Measurements from ENCODE around the gene HIF3A. TPM values are rescaled to one million over a fixed set of nuclear protein-coding genes. Genes with fewer than 3 reads are reported as not detected.
"Not testable (repeated sequence)": the region's sequence is repeated elsewhere in the genome, so short reads cannot be mapped to it uniquely, and the experiment has no call there.

Gene HIF3A
- total RNA-seq, 3 donors from 2014 or later (not counting 1 experiment from before 2014, with no cell fraction given): not detected

DNA sequence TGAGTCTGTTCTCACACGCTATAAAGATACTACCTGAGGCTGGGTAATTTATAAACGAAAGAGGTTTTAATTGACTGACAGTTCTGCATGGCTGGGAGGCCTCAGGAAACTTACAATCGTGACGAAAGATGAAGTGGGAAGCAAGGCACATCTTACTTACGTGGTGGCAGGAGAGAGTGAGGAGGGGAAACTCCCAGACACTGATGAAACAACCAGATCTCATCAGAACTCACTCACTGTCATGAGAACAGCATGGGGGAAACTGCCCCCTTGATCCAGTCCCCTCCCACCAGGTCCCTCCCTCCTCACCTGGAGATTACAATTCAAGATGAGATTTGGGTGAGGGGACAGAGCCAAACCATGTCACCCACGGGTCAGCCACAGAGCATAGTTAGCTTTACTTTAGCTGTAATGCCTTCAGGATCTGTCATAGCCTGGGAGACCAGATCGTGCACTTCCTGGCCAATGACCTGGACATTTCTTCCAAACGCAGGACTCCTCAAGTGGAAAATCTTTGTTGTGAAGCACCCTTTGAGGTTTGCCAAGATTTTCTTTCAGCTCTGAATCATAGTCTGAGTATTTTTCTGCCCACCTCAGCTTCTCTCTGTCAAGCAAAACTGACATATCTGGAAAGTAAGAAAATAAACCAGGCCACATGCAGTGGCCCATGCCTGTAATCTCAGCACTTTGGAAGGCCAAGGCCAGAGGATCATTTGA is 25.2 kb upstream of the HIF3A start:
- no peaks in the 10 kb centered on the region for H3K9me3 ChIP-seq (ENCODE audit: control insufficient read depth, insufficient read depth, low read length)
- H3K27ac Mint-ChIP-seq: no peak overlapping the region
- no peak overlapping the region for H3K27ac ChIP-seq (ENCODE audit: low read length)
- H3K36me3 ChIP-seq (ENCODE audit: control insufficient read depth, insufficient read depth, low read length): no peaks in the 10 kb centered on the region
- H3K4me3 ChIP-seq (ENCODE audit: low read length): no peak overlapping the region
- TF ChIP-seq CTCF (IDR thresholded peaks at IDR 0.05): no peak
- no peaks in the 10 kb centered on the region for H3K9me3 Mint-ChIP-seq
- ATAC-seq (no peak), DNase-seq (no peak)
- H3K4me1 Mint-ChIP-seq: peaks cover 11 to 15% of the 10 kb centered on the region in 2 donors
- peaks cover 4% of the 10 kb centered on the region for H3K4me1 ChIP-seq (ENCODE audit: control insufficient read depth, insufficient read depth, low read length)
- H3K27me3 Mint-ChIP-seq (ENCODE audit: low read depth in 2 of 2): peaks cover 28 to 39% of the 10 kb centered on the region in 2 donors
- peaks cover 26% of the 10 kb centered on the region for H3K27me3 ChIP-seq (ENCODE audit: control insufficient read depth, insufficient read depth, low read length)
- no peak overlapping the region for H3K4me3 Mint-ChIP-seq
- 56% methylated on average over 7 of the region's 8 CpGs for WGBS (ENCODE audit: insufficient coverage)
- no peaks in the 10 kb centered on the region for H3K36me3 Mint-ChIP-seq
- intact Hi-C loops (cut with micrococcal nuclease): no loop called here

DNA sequence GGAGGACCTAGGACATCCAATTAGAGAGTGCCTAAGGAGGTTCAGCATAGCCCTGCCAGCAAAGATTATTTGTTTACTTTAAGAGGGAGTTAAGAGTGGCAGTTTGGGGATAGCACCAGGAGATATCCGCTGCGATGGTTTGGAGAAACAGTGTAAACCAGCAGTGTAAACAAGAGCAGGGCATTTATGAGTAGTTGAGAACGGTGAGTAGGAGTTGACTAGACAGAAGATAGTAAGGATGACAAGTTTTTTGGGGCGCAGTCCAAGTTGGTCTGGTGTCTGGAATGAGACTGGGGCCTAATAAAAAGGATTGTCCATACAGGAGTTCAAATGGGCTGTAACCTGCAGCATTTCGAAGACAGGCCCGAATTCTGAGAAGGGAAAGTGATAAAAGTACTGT is 22.9 kb upstream of the HIF3A start:
- DNase-seq; H3K4me1 ChIP-seq (ENCODE audit: control insufficient read depth, insufficient read depth, low read length); H3K4me1 Mint-ChIP-seq; ATAC-seq; H3K27ac ChIP-seq (ENCODE audit: low read length); H3K9me3 ChIP-seq (ENCODE audit: control insufficient read depth, insufficient read depth, low read length); H3K36me3 Mint-ChIP-seq; H3K9me3 Mint-ChIP-seq; H3K36me3 ChIP-seq (ENCODE audit: control insufficient read depth, insufficient read depth, low read length); H3K27ac Mint-ChIP-seq; intact Hi-C loops (cut with micrococcal nuclease); H3K4me3 Mint-ChIP-seq; H3K4me3 ChIP-seq (ENCODE audit: low read length): not testable (repeated sequence)
- H3K27me3 Mint-ChIP-seq (ENCODE audit: low read depth in 2 of 2): peaks cover 6 to 35% of the 10 kb centered on the region in 2 donors
- peaks cover 16% of the 10 kb centered on the region for H3K27me3 ChIP-seq (ENCODE audit: control insufficient read depth, insufficient read depth, low read length)
- WGBS (ENCODE audit: insufficient coverage): 88% methylated on average over 6 of the region's 6 CpGs

- H3K27ac Mint-ChIP-seq: no peak overlapping the region
- no peaks in the 10 kb centered on the region for H3K36me3 Mint-ChIP-seq
- intact Hi-C loops (cut with micrococcal nuclease): no loop called here
These were observed 17.7 kb upstream of the HIF3A start for GRCh38 chr19:46279177-46279576.

DNA sequence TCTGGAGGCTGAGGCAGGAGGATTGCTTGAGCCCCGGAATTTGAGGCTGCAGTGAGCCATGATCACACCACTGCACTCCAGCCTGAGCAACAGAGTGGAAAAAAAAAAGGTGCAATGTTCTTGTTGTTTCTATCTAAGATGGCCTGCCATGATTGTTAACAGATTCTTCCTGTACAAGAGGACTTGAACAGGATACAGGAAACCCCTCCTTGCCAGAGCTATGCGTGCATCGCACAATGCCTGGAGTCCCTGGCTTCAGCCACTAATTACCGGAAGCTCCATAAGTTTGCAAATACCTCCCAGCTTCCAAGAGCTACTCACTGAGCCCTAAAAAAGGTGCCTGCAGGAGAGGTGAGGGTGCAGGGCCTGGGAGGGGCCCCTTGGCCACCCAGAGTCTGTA is 13.1 kb upstream of the HIF3A start:
- intact Hi-C loops (cut with micrococcal nuclease): no loop called here
- Mint-ChIP-seq H3K27ac (no peak overlapping the region), H3K4me3 (no peak overlapping the region), H3K36me3 (no peaks in the 10 kb centered on the region), H3K27me3 (ENCODE audit: low read depth in 2 of 2) (peaks cover 4 to 6% of the 10 kb centered on the region in 2 donors), H3K9me3 (no peaks in the 10 kb centered on the region), H3K4me1 (no peaks in the 10 kb centered on the region)
- TF ChIP-seq CTCF (IDR thresholded peaks at IDR 0.05): no peak
- no peaks in the 10 kb centered on the region for H3K9me3 ChIP-seq (ENCODE audit: control insufficient read depth, insufficient read depth, low read length)
- H3K36me3 ChIP-seq (ENCODE audit: control insufficient read depth, insufficient read depth, low read length): no peaks in the 10 kb centered on the region
- H3K27ac ChIP-seq (ENCODE audit: low read length): no peak overlapping the region
- H3K4me3 ChIP-seq (ENCODE audit: low read length): no peak overlapping the region
- H3K4me1 ChIP-seq (ENCODE audit: control insufficient read depth, insufficient read depth, low read length): no peaks in the 10 kb centered on the region
- 45% methylated on average over 3 of the region's 4 CpGs for WGBS (ENCODE audit: insufficient coverage)
- H3K27me3 ChIP-seq (ENCODE audit: control insufficient read depth, insufficient read depth, low read length): no peaks in the 10 kb centered on the region
- DNase-seq: no peak
- ATAC-seq: no peak

More at GRCh38 chr19:46279177-46279576, 17.7 kb upstream of the HIF3A start:
- no peak for TF ChIP-seq CTCF (IDR thresholded peaks at IDR 0.05)
- Histone ChIP-seq H3K27ac (ENCODE audit: low read length) (no peak overlapping the region), H3K36me3 (ENCODE audit: control insufficient read depth, insufficient read depth, low read length) (no peaks in the 10 kb centered on the region), H3K4me3 (ENCODE audit: low read length) (no peak overlapping the region), H3K27me3 (ENCODE audit: control insufficient read depth, insufficient read depth, low read length) (no peaks in the 10 kb centered on the region), H3K4me1 (ENCODE audit: control insufficient read depth, insufficient read depth, low read length) (no peaks in the 10 kb centered on the region), H3K9me3 (ENCODE audit: control insufficient read depth, insufficient read depth, low read length) (no peaks in the 10 kb centered on the region)
- 87% methylated on average over 7 of the region's 7 CpGs for WGBS (ENCODE audit: insufficient coverage)
- peaks cover 4 to 18% of the 10 kb centered on the region in 2 donors for H3K27me3 Mint-ChIP-seq (ENCODE audit: low read depth in 2 of 2)
- ATAC-seq: no peak
- no peaks in the 10 kb centered on the region for H3K9me3 Mint-ChIP-seq
- H3K4me1 Mint-ChIP-seq: no peaks in the 10 kb centered on the region
- no peak for DNase-seq
- H3K4me3 Mint-ChIP-seq: no peak overlapping the region

Measured in natural killer cell (primary cell).